ENCODE results near the gene SLC25A17.
"Not testable (repeated sequence)": the region's sequence is repeated elsewhere in the genome, so short reads cannot be mapped to it uniquely, and the experiment has no call there.

SLC25A17 gene

DNA sequence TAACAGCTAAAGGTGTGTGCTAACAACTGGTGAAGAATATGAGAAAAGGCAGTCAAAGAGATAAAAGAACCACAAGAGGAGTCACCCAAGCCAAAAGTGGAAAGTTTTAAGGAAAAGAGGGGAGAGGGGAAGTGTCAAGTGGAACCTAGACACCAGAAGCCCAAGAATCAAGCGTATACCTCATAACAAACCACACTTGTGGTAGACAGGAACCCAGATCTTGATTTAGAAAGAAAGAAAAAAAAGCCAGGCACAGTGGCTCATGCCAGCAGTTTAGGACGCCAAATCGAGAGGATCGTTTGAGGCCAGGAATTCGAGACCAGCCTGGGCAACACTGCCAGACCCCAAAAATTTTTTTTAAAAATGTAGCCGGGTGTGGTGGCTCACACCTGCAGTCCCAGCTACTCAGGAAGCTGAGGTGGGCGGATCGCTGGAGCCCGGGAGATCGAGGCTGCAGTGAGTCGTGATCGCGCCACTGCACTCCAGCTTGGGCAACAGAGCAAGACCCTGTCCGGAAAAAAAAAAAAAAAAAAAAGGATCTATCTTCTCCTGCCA, 877 bp downstream of the SLC25A17 start:
- no peak for DNase-seq (ENCODE audit: low read depth)

DNA sequence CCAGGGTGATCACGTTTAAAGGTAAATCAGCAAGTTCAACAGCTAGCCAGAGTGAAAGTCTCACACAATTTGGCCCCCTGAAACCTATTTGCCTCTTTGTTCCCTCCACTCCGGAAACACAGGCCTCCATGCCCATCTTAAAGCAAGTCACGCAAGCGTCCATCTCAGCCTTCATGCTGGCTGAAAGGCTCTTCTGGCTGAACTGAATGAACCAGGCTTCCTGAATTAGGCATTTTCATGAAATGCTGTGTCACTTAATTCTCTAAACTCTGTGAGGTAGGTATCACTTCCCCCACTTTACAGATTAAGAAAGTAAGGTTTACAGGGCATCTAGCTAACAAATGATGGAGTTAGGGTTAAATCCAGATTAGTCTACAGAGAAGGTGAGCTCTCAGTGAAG, 1.4 kb downstream of the SLC25A17 start:
- no peak for DNase-seq (ENCODE audit: low read depth)

GRCh38 chr22:40813912-40814315, 5.2 kb downstream of the SLC25A17 start:
- DNase-seq (ENCODE audit: low read depth), result no peak

DNA sequence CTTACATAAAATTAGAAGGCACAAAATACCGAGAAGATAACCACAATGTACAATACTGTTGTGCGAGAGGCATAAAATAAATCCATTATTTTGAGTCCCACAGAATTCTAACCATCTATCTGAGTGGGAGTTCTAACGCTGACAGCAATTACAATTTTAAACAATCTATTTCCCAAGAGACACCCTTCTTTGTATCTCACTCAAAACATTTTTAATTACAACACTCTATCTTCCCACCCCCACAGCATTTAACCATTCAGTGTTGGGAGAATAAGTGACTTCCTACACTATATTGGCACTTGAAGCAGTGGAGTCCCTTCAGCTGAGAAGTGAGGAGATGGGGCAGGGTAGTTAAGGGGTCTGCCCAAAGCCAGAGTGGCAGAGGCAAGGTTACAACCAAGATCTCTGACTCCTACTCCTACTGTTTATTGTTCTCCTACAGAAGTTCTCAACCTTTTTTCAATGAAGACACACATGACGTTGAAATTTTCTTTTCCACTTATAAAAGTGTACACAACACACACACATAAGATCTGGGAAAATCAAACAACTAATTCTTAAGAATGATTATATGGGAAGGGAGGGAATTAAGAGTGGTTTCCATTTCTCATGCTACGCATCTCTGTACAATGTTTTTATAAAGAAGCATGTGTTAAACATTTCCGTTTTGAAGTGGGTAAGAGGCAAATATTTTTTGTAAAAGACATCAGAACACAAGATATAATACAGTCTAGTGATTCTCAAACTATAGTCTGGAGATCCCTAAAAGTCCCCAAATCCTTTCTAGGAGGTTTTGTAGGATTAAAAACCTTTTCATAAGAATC, 10.9 kb downstream of the SLC25A17 start:
- no peak for DNase-seq (ENCODE audit: low read depth)

- no peak for DNase-seq (ENCODE audit: low read depth)
Measured at GRCh38 chr22:40806711-40807110, 12.4 kb downstream of the SLC25A17 start.

- no peak for DNase-seq (ENCODE audit: low read depth)
Measured at GRCh38 chr22:40805699-40806203, 13.4 kb downstream of the SLC25A17 start.

DNA sequence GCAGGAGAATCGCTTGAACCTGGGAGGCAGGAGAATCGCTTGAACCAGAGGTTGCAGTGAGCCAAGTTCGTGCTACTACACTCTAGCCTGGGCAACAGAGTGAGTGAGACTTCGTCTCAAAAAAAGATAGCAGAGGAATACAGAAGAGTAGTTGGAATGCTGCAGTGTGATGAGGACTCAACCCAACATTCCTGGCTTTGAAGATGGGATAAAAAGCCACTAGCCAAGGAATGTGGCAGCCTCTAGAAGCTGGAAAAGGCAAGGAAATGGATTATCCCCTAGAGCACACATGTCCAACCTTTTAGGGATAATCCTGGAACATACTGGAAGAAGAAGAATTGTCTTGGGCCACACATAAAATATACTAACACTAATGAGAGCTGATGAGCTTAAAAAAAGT, 13.9 kb downstream of the SLC25A17 start:
- no peak for DNase-seq (ENCODE audit: low read depth)

DNA sequence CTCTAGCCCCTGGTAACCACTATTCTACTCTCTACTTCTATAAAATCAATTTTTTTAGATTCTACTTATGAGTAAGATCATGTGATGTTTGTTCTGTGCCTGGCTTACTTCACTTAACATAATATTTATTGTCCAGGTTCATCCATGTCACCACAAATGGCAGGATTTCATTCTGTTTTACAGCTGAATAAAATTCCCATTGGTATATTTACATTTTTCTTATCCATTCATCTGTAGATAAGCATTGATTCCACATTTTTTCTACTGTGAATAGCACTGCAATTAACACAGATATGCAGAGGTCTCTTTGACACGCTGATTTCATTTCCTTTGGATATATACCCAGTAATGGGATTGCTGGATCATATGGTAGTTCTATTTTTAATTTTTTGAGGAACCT, 15.8 kb downstream of the SLC25A17 start:
- DNase-seq (ENCODE audit: low read depth), result no peak

DNA sequence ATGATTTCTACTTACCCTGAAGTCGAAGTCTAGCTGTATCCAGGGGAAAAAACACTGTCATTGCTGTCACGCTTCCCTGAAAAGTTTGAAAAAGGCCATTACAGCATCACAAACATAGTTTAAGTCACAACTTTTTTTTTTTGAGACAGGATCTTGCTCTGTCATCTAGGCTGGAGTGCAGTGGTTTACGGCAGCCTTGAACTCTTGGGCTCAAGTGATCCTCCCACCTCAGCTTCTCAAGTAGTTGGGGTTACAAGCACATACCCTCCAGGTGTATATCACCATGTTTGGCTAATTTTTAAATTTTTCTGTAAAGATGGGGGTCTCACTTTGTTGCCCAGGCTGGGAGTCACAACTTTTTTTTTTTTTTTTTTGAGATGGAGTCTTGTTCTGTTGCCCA, 20.1 kb downstream of the SLC25A17 start:
- no peak for DNase-seq (ENCODE audit: low read depth)

- no peak for DNase-seq (ENCODE audit: low read depth)
Measured at GRCh38 chr22:40797427-40797826, 21.7 kb downstream of the SLC25A17 start.

DNA sequence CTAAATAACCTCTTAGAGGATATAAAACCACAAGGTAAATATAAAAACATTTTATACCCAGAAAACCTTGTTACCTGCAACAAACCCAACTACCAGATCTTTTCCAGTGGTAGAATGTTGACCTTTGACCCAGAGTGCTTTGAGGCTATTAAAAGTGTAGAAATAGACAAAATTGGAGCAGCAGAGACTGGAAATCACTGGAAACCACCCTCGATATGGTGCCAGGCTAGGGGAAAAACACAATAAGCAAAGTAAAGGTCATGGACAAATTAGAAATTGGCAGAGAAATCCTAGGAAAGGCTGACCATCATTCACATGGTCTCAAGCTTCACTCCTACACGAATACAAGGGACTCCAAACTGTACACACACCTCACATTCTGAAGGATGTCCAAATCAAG, 26.7 kb downstream of the SLC25A17 start:
- no peak for DNase-seq (ENCODE audit: low read depth)

DNA sequence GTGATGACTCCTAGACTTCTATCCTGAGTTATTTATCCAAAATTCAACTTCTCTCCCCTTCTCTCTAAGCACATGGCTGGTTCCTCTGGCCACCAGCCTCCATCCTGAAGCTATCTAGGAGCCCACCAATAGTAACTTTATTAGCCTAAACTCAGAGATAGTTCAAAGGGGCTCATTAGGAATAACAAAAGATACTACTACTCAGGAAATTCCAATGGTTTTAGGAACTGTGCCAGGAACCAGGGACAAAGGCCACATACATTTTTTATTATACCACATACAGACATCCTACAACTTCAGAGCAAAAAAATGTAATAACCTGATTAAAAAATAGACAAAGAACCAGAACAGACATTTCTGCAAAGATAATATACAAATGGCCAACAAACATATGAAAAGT, 27.9 kb downstream of the SLC25A17 start:
- no peak for DNase-seq (ENCODE audit: low read depth)

- no peak for DNase-seq (ENCODE audit: low read depth)
Measured at GRCh38 chr22:40789131-40789530, 30.0 kb downstream of the SLC25A17 start.

DNA sequence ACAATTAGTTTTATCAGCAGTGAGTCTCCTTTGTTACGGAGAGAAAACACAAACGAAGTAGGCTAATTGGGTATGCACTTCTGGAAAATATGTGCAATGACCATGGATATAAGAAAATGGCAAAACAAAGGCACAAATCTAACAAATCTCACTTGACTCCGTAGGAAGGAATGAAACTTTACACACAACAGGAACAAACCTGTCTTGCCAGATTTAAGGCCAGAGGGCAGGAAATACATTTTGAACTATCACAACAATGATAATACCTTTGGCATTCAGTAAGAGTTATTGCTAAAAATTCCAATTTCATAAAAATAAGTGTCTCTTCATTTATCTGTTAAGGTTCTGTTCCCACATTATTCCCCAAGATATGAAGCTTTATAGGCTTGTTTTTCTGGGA, 36.6 kb downstream of the SLC25A17 start:
- no peak for DNase-seq (ENCODE audit: low read depth)

DNA sequence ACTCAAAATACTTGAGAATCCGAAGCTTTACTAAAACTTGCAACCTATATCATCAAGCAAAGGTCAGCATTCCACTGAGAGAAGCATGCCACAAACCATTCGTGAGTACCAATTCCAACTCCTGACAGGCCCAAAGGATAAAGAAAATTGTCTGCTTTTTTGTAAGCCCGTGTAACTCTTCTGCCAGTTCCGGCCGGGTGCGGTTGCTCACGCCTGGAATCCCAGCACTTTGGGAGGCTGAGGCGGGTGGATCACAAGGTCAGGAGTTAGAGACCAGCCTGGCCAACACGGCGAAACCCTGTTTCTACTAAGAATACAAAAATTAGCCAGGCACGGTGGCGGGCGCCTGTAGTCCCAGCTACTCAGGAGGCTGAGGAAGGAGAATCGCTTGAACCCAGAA, 37.4 kb downstream of the SLC25A17 start:
- not testable (repeated sequence) for DNase-seq (ENCODE audit: low read depth)

DNA sequence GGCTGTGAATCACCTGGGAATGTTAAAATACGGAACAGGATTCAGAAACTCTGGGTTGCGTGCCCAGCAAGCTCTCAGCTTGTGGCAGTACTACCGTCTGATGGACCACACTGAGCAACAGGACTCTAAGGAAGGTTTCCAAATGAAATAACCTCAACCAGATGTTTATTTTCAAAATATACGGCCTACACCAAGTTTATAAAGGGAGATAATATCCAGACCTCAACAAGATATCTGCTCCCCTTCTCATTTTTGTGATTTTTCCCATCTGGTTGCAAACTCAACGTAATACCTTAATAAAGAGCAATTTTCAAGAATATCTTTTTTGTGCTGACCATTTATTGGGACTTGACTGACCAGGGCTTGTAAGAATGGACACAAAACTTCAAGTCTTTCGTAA, 49.4 kb downstream of the SLC25A17 start:
- DNase-seq (ENCODE audit: low read depth), result no peak

DNA sequence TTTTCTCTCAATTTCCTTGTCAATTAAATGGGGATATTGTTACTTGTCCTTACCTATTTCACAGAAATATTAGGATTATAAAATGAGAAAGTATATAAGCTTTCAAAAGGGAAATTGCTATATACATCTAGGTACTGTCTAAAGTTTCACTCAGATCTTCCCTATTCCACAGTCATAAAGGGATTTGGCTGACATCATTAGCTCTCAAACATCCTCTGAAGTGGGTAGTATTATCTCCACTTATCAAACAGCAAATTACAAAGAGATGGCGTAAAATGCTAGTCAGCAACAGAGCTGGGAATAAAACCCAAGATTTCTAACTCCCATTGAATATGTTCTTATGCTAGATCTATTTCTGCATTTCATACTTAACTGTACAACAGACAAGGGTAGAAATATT, 50.9 kb downstream of the SLC25A17 start:
- no peak for DNase-seq (ENCODE audit: low read depth)

- no peak for DNase-seq (ENCODE audit: low read depth)
Measured at GRCh38 chr22:40766956-40767355, 52.2 kb downstream of the SLC25A17 start.

GRCh38 chr22:40764763-40765441, 54.2 kb downstream of the SLC25A17 start:
- DNase-seq (ENCODE audit: low read depth), result no peak

- DNase-seq (ENCODE audit: low read depth), result no peak
Measured at GRCh38 chr22:40759294-40759840, 59.8 kb downstream of the SLC25A17 start.

- not testable (repeated sequence) for DNase-seq (ENCODE audit: low read depth)
Measured at GRCh38 chr22:40758851-40759250, 60.3 kb downstream of the SLC25A17 start.

DNA sequence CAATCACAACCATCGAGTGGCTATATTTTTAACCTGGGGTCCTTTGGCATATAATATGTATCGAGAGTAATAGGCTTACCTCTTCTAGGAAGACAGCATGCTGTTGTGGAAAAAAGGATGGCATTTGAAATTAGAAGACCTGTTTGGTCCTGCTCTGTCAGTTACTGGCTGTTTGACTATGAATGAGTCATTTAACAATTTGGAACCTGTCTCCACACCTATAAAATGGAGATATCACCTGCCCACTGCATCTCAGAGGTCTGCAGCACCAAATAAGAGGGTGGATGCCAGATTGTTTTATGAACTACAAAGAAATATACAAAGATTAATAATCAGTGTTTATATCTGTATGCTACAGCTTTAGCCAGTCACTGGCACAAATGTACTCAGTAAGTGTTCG, 60.8 kb downstream of the SLC25A17 start:
- no peak for DNase-seq (ENCODE audit: low read depth)

- DNase-seq (ENCODE audit: low read depth), result no peak
Measured at GRCh38 chr22:40757071-40757470, 62.1 kb downstream of the SLC25A17 start.

Data from stimulated activated CD8-positive, alpha-beta memory T cell treated with anti-CD3 and anti-CD28 coated beads, Interleukin-15, amount 100 ng/mL, for 1 hour (primary cell).